ENCODE measurements around the gene DCUN1D4. TPM values are rescaled to one million over a fixed set of nuclear protein-coding genes. Genes with fewer than 3 reads are reported as not detected.
"Not testable (repeated sequence)": the region's sequence is repeated elsewhere in the genome, so short reads cannot be mapped to it uniquely, and the experiment has no call there.

DCUN1D4 gene
- total and polyA plus RNA-seq, 12 donors: 11.0 to 48.7 (median 37.0) TPM

DNA sequence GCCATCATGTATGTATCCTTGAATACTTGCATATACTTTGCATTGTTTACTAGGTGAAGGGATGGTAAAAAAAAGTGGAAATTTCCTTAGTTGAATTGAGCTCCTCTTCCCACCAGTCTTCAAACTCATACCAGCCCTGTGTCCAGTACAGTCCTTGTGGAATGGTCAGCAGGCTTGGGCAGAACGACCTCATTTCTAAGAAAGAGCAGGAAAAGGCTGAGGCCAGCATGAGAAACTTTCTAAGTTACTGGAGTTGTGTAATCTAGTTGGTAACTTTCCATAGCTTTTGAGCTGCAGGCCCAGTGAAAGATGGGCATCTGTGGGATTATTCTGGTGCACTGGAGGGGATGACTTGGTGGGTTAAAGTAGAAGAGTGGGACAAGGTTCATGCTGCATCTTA lies 87.6 kb downstream of the DCUN1D4 start:
- intact Hi-C loops (cut with DNase I): no loop called here
- no peak for DNase-seq
- H3K9me3 ChIP-seq: no peaks in the 10 kb centered on the region
- ATAC-seq: no peak
- H3K4me1 ChIP-seq: no peaks in the 10 kb centered on the region
- no peak overlapping the region for H3K4me3 ChIP-seq
- 66 to 75% methylated on average over 1 of the region's 1 CpG for WGBS, 2 donors
- TF ChIP-seq, protein P1, sequence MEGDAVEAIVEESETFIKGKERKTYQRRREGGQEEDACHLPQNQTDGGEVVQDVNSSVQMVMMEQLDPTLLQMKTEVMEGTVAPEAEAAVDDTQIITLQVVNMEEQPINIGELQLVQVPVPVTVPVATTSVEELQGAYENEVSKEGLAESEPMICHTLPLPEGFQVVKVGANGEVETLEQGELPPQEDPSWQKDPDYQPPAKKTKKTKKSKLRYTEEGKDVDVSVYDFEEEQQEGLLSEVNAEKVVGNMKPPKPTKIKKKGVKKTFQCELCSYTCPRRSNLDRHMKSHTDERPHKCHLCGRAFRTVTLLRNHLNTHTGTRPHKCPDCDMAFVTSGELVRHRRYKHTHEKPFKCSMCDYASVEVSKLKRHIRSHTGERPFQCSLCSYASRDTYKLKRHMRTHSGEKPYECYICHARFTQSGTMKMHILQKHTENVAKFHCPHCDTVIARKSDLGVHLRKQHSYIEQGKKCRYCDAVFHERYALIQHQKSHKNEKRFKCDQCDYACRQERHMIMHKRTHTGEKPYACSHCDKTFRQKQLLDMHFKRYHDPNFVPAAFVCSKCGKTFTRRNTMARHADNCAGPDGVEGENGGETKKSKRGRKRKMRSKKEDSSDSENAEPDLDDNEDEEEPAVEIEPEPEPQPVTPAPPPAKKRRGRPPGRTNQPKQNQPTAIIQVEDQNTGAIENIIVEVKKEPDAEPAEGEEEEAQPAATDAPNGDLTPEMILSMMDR (IDR thresholded peaks at IDR 0.05): no peak
- H3K36me3 ChIP-seq: no peaks in the 10 kb centered on the region
- H3K27ac ChIP-seq: no peak overlapping the region
- H3K27me3 ChIP-seq: peaks cover 0 to 13% (median 0%) of the 10 kb centered on the region in 7 donors

- Histone ChIP-seq H3K36me3 (no peaks in the 10 kb centered on the region), H3K27ac (no peak overlapping the region)
- DNase-seq: no peak
Measured at GRCh38 chr4:51931461-51931860, 88.5 kb downstream of the DCUN1D4 start.

GRCh38 chr4:51932261-51932660 lies 89.3 kb downstream of the DCUN1D4 start:
- peaks cover 0 to 13% (median 0%) of the 10 kb centered on the region in 7 donors for H3K27me3 ChIP-seq
- peak in 5 of 8 donors; percentile 33 to 70 (median 49) for ATAC-seq
- intact Hi-C loops (cut with DNase I): no loop called here

More at GRCh38 chr4:51931461-51931860, 88.5 kb downstream of the DCUN1D4 start:
- intact Hi-C loops (cut with DNase I): no loop called here
- H3K4me1 ChIP-seq: no peaks in the 10 kb centered on the region
- TF ChIP-seq, protein P1 (IDR thresholded peaks at IDR 0.05): no peak
- H3K9me3 ChIP-seq: no peaks in the 10 kb centered on the region
- ATAC-seq: no peak
- peaks cover 0 to 13% (median 0%) of the 10 kb centered on the region in 7 donors for H3K27me3 ChIP-seq
- no peak overlapping the region for H3K4me3 ChIP-seq

DNA sequence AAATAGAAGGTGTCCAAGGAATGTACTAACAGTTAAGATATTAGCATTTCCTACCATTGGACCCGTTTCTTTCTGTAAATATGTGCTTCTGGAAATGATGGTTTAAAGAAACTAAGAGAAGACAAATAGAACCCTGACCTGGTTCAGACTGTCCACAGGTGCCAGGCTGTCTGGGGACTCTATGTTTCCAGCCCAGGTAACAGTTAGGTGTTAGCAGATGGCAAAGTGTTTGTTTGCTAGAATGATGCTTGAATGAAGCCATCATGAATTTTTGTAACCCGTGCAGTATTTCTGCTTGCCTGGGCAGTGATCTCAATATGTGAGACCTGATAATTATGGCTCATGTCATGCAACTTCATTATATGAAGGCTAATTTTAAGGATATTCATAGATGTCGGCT lies 89.7 kb downstream of the DCUN1D4 start:
- Histone ChIP-seq H3K27ac (no peak overlapping the region), H3K4me1 (no peaks in the 10 kb centered on the region), H3K27me3 (peaks cover 0 to 13% (median 0%) of the 10 kb centered on the region in 7 donors), H3K36me3 (no peaks in the 10 kb centered on the region), H3K9me3 (no peaks in the 10 kb centered on the region), H3K4me3 (no peak overlapping the region)
- 69 to 74% methylated on average over 3 of the region's 3 CpGs for WGBS, 2 donors
- no peak for ATAC-seq
- no peak for DNase-seq
- intact Hi-C loops (cut with DNase I): no loop called here
- TF ChIP-seq, protein P1 (IDR thresholded peaks at IDR 0.05): no peak

More at GRCh38 chr4:51932261-51932660, 89.3 kb downstream of the DCUN1D4 start:
- TF ChIP-seq, protein P1 (IDR thresholded peaks at IDR 0.05): no peak
- Histone ChIP-seq H3K27ac (no peak overlapping the region), H3K36me3 (no peaks in the 10 kb centered on the region), H3K9me3 (no peaks in the 10 kb centered on the region), H3K4me3 (no peak overlapping the region), H3K4me1 (no peaks in the 10 kb centered on the region)
- DNase-seq: peak in 1 of 2 donors; percentile 7
- 40 to 43% methylated on average over 2 of the region's 2 CpGs for WGBS, 2 donors

- DNase-seq; intact Hi-C loops (cut with DNase I); H3K36me3 ChIP-seq; H3K27ac ChIP-seq; H3K9me3 ChIP-seq; H3K4me1 ChIP-seq; H3K4me3 ChIP-seq; H3K27me3 ChIP-seq; ATAC-seq: not testable (repeated sequence)
- 84 to 86% methylated on average over 13 of the region's 13 CpGs for WGBS, 2 donors
Measured at GRCh38 chr4:51940460-51940859, 97.5 kb downstream of the DCUN1D4 start.
